Ovary (tissue), 9 donors: ENCODE results near the gene ZNF827. TPM values are rescaled to one million over a fixed set of nuclear protein-coding genes. Genes with fewer than 3 reads are reported as not detected.

Source experiments
- DNase-seq, 5 donors: peaks; one replicate each; pipeline ENCODE4 v3.0.0-alpha.2; 2019 to 2020
- H3K27ac ChIP-seq, 2 donors: fragments of 200-600 bp; one replicate each; pipeline versions ENCODE4 v1.5.1 to v1.8.0; 2019 to 2022
- H3K27me3 ChIP-seq: fragments of 200-600 bp; one replicate; pipeline ENCODE4 v1.8.0; 2022
- H3K36me3 ChIP-seq: fragments of 200-600 bp; sonication (generic); one replicate; pipeline ENCODE4 v1.5.1; 2019
- H3K4me1 ChIP-seq: one replicate; pipeline ENCODE4 v1.8.1; 2013; ENCODE audit warnings: mild to moderate bottlenecking, moderate library complexity; ENCODE audit not compliant: insufficient read depth
- H3K4me3 ChIP-seq: fragments of 200-600 bp; sonication (generic); one replicate; pipeline ENCODE4 v1.5.1; 2017
- H3K9me3 ChIP-seq, 2 donors: fragments of 200-600 bp in 1 of 2; sonication (generic) in 1 of 2; one replicate each; pipeline versions ENCODE4 v1.5.1 to v1.8.1; 2013 to 2019; ENCODE audit warnings: mild to moderate bottlenecking in 1 of 2, moderate library complexity in 1 of 2
- CTCF ChIP-seq, 3 donors: fragments of 450-650 bp in 2 of 3; fragments of 200-600 bp in 1 of 3; IDR thresholded peaks; one replicate each; pipeline versions ENCODE4 v1.5.1 to v1.8.0; 2016 to 2022; ENCODE audit warnings: antibody characterized with exemption in 3 of 3, mild to moderate bottlenecking in 1 of 3
- EP300 ChIP-seq: sonication (generic); formaldehyde crosslinking; IDR thresholded peaks from one replicate; pipeline ENCODE4 v1.6.1; 2017; ENCODE audit warnings: antibody characterized with exemption
- POLR2A ChIP-seq: fragments of 450-650 bp; IDR thresholded peaks from one replicate; pipeline ENCODE4 v1.6.1; 2017; ENCODE audit warnings: antibody characterized with exemption, mild to moderate bottlenecking, moderate library complexity
- WGBS, 3 donors: extraction: QIAGEN DNeasy Blood & Tissue Kit in 1 of 3; methylation state at CpG; one replicate each; pipeline versions ENCODE4 v1.1.5 to v1.1.7; 2013 to 2017; 5-methylcytosine and 5-hydroxymethylcytosine counted together
- intact Hi-C, 4 donors: fragments of 100-400 bp; cut with DNase I; formaldehyde crosslinking; loops; one replicate each; pipeline versions ENCODE4 v1.11.0 to v1.15.1; 2022 to 2023
- polyA plus RNA-seq, 2 donors: library from polyadenylated mRNA; stranded (reverse); fragments of 200-250 nt in 1 of 2; fragments of 350-450 nt in 1 of 2; fragmentation: Illumina TruSeq in 1 of 2; extraction: RNeasy Lipid Tissue Mini Kit (QIAGEN cat#74804) in 1 of 2; gene quantifications; one replicate each; pipeline ENCODE4 v1.2.3, GENCODE V29; 2013 to 2014
- small RNA-seq: library from RNA; depleted of rRNA; stranded (forward); fragments of <200 nt; gene quantifications from one replicate; pipeline ENCODE3, GENCODE V24; 2016
- total RNA-seq, 7 donors: library from RNA; depleted of rRNA in 2 of 7; stranded (reverse); fragments of >200 nt in 2 of 7; fragmentation: NEBNext Ultra II Directional in 3 of 7; extraction: Animal tissue kit (Norgen Biotek cat#: 25700) in 3 of 7; gene quantifications; one replicate each; pipeline versions ENCODE4 v1.1.0 to v1.2.4, GENCODE V29; 2016 to 2023
- donor health status: DM: no; HTN: no; CAD: no; lungs with moderate emphysema.
- donor health status: DM: no; HTN: no; CAD: no.
- donor health status: Bipolar disorder and iron deficiency.
- donor health status: DM: yes; HTN: yes; CAD: no.
- donor health status: DM: no; HTN: no; CAD: no.
- donor health status: DM: yes; HTN: yes; CAD: no.

ZNF827 gene
- total and polyA plus RNA-seq, 9 donors: 7.8 to 36.0 (median 20.0) TPM

- WGBS, 3 donors: 60 to 79% (median 68%) methylated on average over 1 of the region's 1 CpG
- DNase-seq: no peak
- H3K27me3 ChIP-seq: no peaks in the 10 kb centered on the region
- no peaks in the 10 kb centered on the region for H3K36me3 ChIP-seq
- no peaks in the 10 kb centered on the region for H3K4me1 ChIP-seq
- intact Hi-C loops: no loop called here
- no peak for TF ChIP-seq EP300
- TF ChIP-seq CTCF (IDR thresholded peaks at IDR 0.05): no peak
- TF ChIP-seq POLR2A: no peak
- no peak overlapping the region for H3K4me3 ChIP-seq
- H3K27ac ChIP-seq: no peak overlapping the region
- no peaks in the 10 kb centered on the region for H3K9me3 ChIP-seq
Observed at GRCh38 chr4:145716661-145717200, 221.9 kb downstream of the ZNF827 start.

GRCh38 chr4:145716200-145716599 is 222.4 kb downstream of the ZNF827 start:
- Histone ChIP-seq H3K36me3 (no peaks in the 10 kb centered on the region), H3K9me3 (no peaks in the 10 kb centered on the region), H3K27ac (no peak overlapping the region), H3K27me3 (no peaks in the 10 kb centered on the region), H3K4me3 (no peak overlapping the region), H3K4me1 (no peaks in the 10 kb centered on the region)
- 58 to 67% (median 59%) methylated on average over 3 of the region's 3 CpGs for WGBS, 3 donors
- no peak for TF ChIP-seq CTCF (IDR thresholded peaks at IDR 0.05)
- no peak for TF ChIP-seq POLR2A
- no peak for TF ChIP-seq EP300
- no peak for DNase-seq
- intact Hi-C loops: no loop called here

- no peak overlapping the region for H3K4me3 ChIP-seq
- intact Hi-C loops: no loop called here
- H3K27ac ChIP-seq: no peak overlapping the region
- no peak for TF ChIP-seq EP300
- no peak for DNase-seq
- no peaks in the 10 kb centered on the region for H3K4me1 ChIP-seq
- no peaks in the 10 kb centered on the region for H3K36me3 ChIP-seq
- WGBS, 3 donors: 82 to 91% (median 85%) methylated on average over 3 of the region's 3 CpGs
- no peaks in the 10 kb centered on the region for H3K9me3 ChIP-seq
- no peaks in the 10 kb centered on the region for H3K27me3 ChIP-seq
Observed at GRCh38 chr4:145709843-145710242, 228.8 kb downstream of the ZNF827 start.

- Histone ChIP-seq H3K36me3 (no peaks in the 10 kb centered on the region), H3K4me3 (no peak overlapping the region), H3K27ac (no peak overlapping the region), H3K4me1 (no peaks in the 10 kb centered on the region), H3K27me3 (no peaks in the 10 kb centered on the region), H3K9me3 (no peaks in the 10 kb centered on the region)
- intact Hi-C loops: no loop called here
- DNase-seq: no peak
- 78 to 83% (median 79%) methylated on average over 1 of the region's 1 CpG for WGBS, 3 donors
- TF ChIP-seq CTCF (IDR thresholded peaks at IDR 0.05) (no peak), EP300 (no peak)
Observed at GRCh38 chr4:145709336-145709735, 229.3 kb downstream of the ZNF827 start.

Small RNAs within 50 kb of the gene (small RNA-seq; reads per million reads assigned to genes)
- gene RF00019: not detected

Other genes with a start within 250 kb of the ZNF827 start
- 10 to 100 TPM; 19.6 to 36.2 (median 25.4) TPM for gene LSM6, start 236.9 kb upstream of the ZNF827 start, total RNA-seq
- 10 to 100 TPM; 37.5 to 48.5 TPM for gene LSM6, start 236.9 kb upstream of the ZNF827 start, polyA plus RNA-seq